Measurements from ENCODE around the gene BGN. TPM values are rescaled to one million over a fixed set of nuclear protein-coding genes. Genes with fewer than 3 reads are reported as not detected.

Gene BGN
- total RNA-seq, 2 donors from 2014 or later: 16.9 to 174 TPM

DNA sequence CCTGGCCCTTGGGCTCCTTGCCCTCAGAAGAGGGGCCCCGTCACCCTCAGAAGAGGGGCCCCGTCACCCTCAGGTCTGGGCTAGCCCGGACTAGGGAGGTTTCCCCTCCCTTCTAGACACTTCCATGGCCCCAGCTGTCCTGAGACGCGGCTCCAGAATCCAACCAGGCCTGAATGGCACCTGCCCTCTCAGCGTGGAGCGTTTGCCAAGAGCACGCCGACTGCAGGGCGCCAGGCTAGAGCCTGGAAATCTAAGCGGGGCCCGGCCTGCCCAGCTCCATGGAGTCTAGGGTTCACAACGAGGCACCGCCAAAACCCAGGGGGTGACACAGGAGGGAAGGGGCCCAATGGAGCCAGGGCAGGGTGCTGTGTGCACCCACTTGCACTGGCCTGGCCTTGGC, 14.8 kb downstream of the BGN start:
- no peaks in the 10 kb centered on the region for H3K36me3 ChIP-seq
- intact Hi-C loops (cut with DNase I): loop anchor here (10.0 kb wide), 2 partner anchors 475 to 545 kb away; no protein-coding TSS in a partner anchor
- H3K4me3 ChIP-seq: no peak overlapping the region
- H3K27ac ChIP-seq: no peak overlapping the region
- H3K4me1 ChIP-seq (replicated peaks): no peaks in the 10 kb centered on the region
- no peaks in the 10 kb centered on the region for H3K9me3 ChIP-seq
- H3K27me3 ChIP-seq (replicated peaks; ENCODE audit: insufficient read depth): no peaks in the 10 kb centered on the region
- 50% methylated on average over 2 of the region's 14 CpGs for WGBS
- TF ChIP-seq POLR2AphosphoS5 (IDR thresholded peaks at IDR 0.05) (no peak), CTCF (IDR thresholded peaks at IDR 0.05) (no peak), POLR2A (IDR thresholded peaks at IDR 0.05) (no peak)
- DNase-seq (ENCODE audit: low spot score): no peak

DNA sequence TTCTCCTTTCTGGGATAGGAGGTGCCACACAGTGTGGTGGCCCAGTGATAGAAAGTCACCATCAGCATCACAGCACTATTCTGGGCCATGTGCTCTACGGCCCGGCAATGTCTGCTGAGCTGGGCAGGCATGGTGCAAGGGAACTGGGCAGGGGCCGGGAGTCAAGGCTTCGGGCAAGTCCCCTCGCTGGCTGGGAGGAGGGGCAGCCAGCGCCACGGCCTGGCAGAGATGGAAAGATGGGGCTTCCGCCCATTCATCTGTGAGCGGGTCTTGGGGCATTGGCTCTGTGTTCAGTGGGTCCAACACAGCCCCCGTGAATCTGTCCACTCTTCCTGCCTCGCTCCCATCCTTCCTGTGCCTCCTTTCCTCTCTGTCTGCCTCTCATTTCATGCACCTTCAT, 15.6 kb downstream of the BGN start:
- H3K4me3 ChIP-seq: no peak overlapping the region
- TF ChIP-seq POLR2AphosphoS5 (IDR thresholded peaks at IDR 0.05) (no peak), POLR2A (IDR thresholded peaks at IDR 0.05) (no peak), CTCF (IDR thresholded peaks at IDR 0.05) (no peak)
- 65% methylated on average over 5 of the region's 11 CpGs for WGBS
- H3K9me3 ChIP-seq: no peaks in the 10 kb centered on the region
- no peaks in the 10 kb centered on the region for H3K27me3 ChIP-seq (replicated peaks; ENCODE audit: insufficient read depth)
- no peaks in the 10 kb centered on the region for H3K4me1 ChIP-seq (replicated peaks)
- no peaks in the 10 kb centered on the region for H3K36me3 ChIP-seq
- intact Hi-C loops (cut with DNase I): no loop called here
- no peak overlapping the region for H3K27ac ChIP-seq
- DNase-seq (ENCODE audit: low spot score): no peak

- no peaks in the 10 kb centered on the region for H3K36me3 ChIP-seq
- 65% methylated on average over 9 of the region's 17 CpGs for WGBS
- H3K4me3 ChIP-seq: no peak overlapping the region
- H3K27ac ChIP-seq: no peak overlapping the region
- H3K9me3 ChIP-seq: no peaks in the 10 kb centered on the region
- TF ChIP-seq CTCF (IDR thresholded peaks at IDR 0.05) (no peak), POLR2AphosphoS5 (IDR thresholded peaks at IDR 0.05) (no peak), POLR2A (IDR thresholded peaks at IDR 0.05) (no peak)
- no peak for DNase-seq (ENCODE audit: low spot score)
- no peaks in the 10 kb centered on the region for H3K27me3 ChIP-seq (replicated peaks; ENCODE audit: insufficient read depth)
- intact Hi-C loops (cut with DNase I): no loop called here
- no peaks in the 10 kb centered on the region for H3K4me1 ChIP-seq (replicated peaks)
These were observed 17.2 kb downstream of the BGN start for GRCh38 chrX:153511784-153512500.

DNA sequence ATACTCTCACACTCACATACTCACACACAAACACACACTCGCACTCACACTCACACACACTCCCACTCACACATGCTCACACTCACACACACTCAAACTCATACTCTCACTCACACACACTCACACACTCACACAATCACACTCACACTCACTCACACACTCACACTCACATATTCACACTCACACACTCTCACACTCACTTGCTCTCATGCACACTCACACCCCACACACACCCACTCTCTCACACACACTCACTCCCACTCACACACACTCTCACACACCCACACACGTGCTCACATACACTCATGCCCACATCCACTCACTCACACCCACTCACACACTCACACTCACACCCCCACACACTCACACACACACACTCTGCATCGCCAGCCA, 17.7 kb downstream of the BGN start:
- H3K27ac ChIP-seq: no peak overlapping the region
- no peaks in the 10 kb centered on the region for H3K36me3 ChIP-seq
- H3K4me3 ChIP-seq: no peak overlapping the region
- no peaks in the 10 kb centered on the region for H3K27me3 ChIP-seq (replicated peaks; ENCODE audit: insufficient read depth)
- DNase-seq (ENCODE audit: low spot score): no peak
- intact Hi-C loops (cut with DNase I): no loop called here
- H3K9me3 ChIP-seq: no peaks in the 10 kb centered on the region
- no peak for TF ChIP-seq POLR2AphosphoS5 (IDR thresholded peaks at IDR 0.05)
- no peak for TF ChIP-seq POLR2A (IDR thresholded peaks at IDR 0.05)
- TF ChIP-seq CTCF (IDR thresholded peaks at IDR 0.05): no peak
- no peaks in the 10 kb centered on the region for H3K4me1 ChIP-seq (replicated peaks)
- 62% methylated on average over 3 of the region's 3 CpGs for WGBS

GRCh38 chrX:153513265-153513664, 18.5 kb downstream of the BGN start:
- Histone ChIP-seq H3K36me3 (no peaks in the 10 kb centered on the region), H3K9me3 (no peaks in the 10 kb centered on the region), H3K27ac (no peak overlapping the region), H3K4me1 (replicated peaks) (no peaks in the 10 kb centered on the region), H3K27me3 (replicated peaks; ENCODE audit: insufficient read depth) (no peaks in the 10 kb centered on the region), H3K4me3 (no peak overlapping the region)
- no peak for DNase-seq (ENCODE audit: low spot score)
- intact Hi-C loops (cut with DNase I): no loop called here
- 75% methylated on average over 4 of the region's 5 CpGs for WGBS
- TF ChIP-seq POLR2AphosphoS5 (IDR thresholded peaks at IDR 0.05) (no peak), CTCF (IDR thresholded peaks at IDR 0.05) (no peak), POLR2A (IDR thresholded peaks at IDR 0.05) (no peak)

Data from prostate gland (tissue), 2 donors.